ENCODE data around the gene NR2C2AP.

Gene NR2C2AP

DNA sequence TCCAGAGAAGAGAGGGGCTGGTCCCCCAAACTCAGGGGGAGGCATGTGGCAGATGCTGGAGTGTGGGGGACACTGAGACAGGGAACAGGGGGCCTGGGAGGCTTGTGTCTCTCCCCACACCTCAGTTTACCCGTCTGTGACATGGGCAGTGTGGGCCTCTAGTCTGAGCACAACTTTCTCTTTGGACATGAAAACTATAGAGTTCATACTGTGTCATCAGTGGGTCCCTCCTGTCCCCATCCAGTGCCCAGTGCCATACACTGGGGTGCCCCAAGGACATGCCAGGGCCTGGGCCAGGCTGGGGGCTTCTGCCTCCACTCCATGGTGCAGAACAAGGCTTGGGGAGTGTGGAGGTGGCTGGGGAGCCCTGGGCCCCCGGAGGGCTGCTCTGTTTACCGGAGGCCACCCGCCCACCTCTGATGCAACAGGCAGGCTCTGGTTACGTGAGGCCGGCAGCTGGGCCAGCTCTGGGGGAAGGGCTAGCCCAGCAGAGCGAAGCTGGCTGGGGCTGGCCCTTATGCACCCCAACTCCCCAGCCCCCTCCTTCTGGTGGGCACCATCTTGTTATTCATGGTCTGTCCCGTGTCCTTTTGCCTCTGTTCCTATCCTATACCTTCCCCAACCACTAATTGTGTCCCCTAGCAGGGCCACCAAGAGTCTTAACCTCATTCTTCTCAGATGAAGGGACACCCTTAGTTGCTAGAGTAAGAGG lies 31.2 kb downstream of the NR2C2AP start:
- TF ChIP-seq, protein P1, sequence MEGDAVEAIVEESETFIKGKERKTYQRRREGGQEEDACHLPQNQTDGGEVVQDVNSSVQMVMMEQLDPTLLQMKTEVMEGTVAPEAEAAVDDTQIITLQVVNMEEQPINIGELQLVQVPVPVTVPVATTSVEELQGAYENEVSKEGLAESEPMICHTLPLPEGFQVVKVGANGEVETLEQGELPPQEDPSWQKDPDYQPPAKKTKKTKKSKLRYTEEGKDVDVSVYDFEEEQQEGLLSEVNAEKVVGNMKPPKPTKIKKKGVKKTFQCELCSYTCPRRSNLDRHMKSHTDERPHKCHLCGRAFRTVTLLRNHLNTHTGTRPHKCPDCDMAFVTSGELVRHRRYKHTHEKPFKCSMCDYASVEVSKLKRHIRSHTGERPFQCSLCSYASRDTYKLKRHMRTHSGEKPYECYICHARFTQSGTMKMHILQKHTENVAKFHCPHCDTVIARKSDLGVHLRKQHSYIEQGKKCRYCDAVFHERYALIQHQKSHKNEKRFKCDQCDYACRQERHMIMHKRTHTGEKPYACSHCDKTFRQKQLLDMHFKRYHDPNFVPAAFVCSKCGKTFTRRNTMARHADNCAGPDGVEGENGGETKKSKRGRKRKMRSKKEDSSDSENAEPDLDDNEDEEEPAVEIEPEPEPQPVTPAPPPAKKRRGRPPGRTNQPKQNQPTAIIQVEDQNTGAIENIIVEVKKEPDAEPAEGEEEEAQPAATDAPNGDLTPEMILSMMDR (conservative IDR thresholded peaks at IDR 0.05; ENCODE audit: control insufficient read depth, insufficient read depth, low read depth, low read length): no peak
- H3K4me3 ChIP-seq (ENCODE audit: control insufficient read depth, low read depth, low read length): no peak overlapping the region
- peak; percentile 42 for DNase-seq (ENCODE audit: low read depth)

DNA sequence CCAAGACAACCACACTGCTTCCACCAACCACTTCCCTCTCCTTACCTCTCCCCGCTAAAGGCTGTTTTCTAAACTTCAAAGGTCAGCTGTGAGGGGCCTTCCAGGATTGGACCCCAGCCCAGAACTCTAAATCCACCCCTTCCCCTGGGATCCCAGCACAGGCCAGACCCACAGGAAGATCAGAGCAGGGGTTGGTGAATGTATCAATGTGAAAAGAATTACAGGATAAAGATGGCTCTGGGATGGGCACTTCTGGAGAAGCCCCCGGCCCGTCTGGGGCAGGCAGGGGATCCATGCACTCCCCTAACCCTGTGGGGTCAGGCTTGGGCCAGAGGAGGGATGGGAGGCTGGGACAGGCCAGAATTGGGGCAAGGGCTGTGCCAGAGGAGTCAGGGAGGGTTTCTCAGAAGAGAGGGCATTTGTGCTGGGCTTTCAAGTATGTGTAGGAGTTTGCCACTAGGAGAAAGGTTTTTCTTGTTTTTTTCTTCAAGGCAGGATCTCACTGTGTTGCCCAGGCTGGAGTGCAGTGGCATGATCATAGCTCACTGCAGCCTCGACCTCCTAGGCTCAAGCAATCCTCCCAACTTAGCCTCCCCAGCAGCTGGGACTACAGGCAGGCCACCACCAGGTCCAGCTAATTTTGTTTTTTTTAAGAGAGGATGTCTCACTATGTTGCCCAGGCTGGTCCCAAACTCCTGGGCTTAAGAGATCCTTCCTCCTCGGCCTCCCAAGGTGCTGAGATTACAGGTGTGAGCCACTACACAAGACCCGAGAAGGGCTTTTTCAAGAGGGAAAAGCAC lies 32.1 kb downstream of the NR2C2AP start:
- H3K4me3 ChIP-seq (ENCODE audit: control insufficient read depth, low read depth, low read length): no peak overlapping the region
- no peak for DNase-seq (ENCODE audit: low read depth)
- TF ChIP-seq, protein P1 (conservative IDR thresholded peaks at IDR 0.05; ENCODE audit: control insufficient read depth, insufficient read depth, low read depth, low read length): no peak

DNA sequence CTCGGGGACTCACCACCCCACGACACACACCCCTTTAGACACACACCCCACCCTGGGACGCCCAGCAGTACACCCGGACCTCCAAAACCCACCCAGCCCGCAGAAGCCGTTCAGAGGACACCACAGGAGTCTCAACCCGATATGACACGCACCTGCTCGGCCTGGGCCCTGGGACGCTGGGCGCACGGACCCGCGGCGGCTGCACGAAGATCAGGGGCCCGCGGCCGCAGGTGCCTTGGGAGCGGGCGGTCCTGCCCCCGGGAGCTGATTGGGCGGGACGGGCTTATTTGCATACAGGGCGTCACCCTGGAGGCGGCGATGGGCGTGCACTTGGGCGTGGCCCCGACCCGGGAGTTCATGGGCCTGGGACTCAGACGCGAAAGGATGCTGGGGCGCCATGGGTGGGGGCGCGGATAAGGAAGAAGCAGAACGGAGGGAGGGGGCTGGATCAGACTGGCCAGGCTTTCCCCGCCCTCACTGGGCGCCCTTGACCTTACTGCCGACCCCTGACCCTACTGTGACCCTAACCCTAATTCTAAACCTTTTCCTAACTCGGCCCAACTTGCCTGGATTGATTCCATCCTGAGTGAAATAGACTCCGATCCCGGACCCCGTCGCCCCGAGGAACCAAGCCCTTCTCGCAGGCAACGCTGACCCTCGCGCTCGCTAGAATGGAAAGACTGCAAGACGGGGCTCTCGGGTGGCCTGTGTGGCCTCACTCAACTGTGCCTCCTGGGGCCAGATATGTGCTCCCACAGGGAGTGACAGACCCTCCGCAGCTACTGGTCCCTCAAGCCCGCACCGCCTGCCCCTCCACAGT lies 33.0 kb downstream of the NR2C2AP start, which contains the start of gene MEF2B:
MEF2B (minus strand) TSS at position 211 of the 820 bp plus-strand sequence. CDS start 19,528 bp downstream, outside the sequence.
- TF ChIP-seq, protein P1 (conservative IDR thresholded peaks at IDR 0.05; ENCODE audit: control insufficient read depth, insufficient read depth, low read depth, low read length): no peak
- peak; percentile 40 for DNase-seq (ENCODE audit: low read depth)
- H3K4me3 ChIP-seq (ENCODE audit: control insufficient read depth, low read depth, low read length): no peak within 1 kb of the TSS

DNA sequence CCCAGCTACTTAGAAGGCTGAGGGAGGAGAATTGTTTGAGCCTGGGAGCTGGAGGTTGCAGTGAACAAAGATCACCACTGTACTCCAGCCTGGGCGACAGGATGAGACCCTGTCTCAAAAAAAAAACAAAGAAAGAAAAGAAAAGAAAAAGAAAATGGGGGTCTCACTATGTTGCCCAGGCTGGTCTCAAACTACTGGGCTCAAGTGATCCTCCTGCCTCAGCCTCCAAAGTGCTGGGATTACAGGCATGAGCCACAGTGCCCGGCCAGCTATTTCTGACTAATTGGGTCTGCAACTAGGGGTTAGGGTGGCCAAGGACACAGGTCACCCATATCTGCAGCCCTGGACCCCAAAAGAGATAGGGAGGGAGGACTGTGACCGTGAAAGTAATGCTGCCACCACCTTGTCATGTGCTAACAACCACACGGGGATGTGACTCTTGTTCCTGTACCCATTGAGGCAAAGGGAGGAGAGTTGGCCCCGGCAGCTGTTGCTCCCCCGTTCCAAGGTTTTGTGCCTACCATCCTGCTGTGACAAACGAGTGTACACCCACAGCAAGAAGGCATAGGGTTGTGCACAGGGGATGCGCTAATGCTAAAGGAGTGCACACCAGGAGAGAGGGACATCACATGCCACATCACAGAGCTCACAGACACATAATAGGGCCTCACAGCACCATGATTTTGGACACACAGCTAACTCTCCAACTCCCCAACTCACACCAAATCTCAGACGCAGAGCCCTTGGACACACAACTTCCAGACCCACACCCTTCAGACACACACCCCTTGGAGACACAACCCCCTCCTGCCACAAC lies 33.8 kb downstream of the NR2C2AP start:
- TF ChIP-seq, protein P1 (conservative IDR thresholded peaks at IDR 0.05; ENCODE audit: control insufficient read depth, insufficient read depth, low read depth, low read length): no peak
- no peak overlapping the region for H3K4me3 ChIP-seq (ENCODE audit: control insufficient read depth, low read depth, low read length)
- no peak for DNase-seq (ENCODE audit: low read depth)

DNA sequence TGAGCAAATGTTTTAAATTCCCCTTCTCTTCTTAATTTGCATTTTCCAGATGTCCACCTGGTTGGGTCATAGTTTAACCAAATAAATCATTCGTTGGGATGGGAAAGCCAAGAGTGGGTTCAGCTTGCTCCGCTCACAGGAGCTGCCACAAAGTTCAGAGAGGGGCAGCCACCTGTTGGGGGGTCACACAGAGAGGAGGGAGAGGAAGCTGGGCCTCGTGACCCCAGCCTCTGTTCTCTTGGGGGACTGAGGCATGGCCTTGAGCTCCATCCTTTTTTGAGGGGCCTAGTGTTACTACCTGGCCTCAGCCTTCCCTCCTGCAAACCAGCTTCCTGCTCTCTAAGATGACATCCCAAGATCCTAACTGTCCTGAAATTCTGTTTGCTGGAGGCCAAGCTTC lies 35.6 kb downstream of the NR2C2AP start:
- H3K4me3 ChIP-seq (ENCODE audit: control insufficient read depth, low read depth, low read length): no peak overlapping the region
- DNase-seq (ENCODE audit: low read depth): no peak
- TF ChIP-seq, protein P1 (conservative IDR thresholded peaks at IDR 0.05; ENCODE audit: control insufficient read depth, insufficient read depth, low read depth, low read length): no peak

DNA sequence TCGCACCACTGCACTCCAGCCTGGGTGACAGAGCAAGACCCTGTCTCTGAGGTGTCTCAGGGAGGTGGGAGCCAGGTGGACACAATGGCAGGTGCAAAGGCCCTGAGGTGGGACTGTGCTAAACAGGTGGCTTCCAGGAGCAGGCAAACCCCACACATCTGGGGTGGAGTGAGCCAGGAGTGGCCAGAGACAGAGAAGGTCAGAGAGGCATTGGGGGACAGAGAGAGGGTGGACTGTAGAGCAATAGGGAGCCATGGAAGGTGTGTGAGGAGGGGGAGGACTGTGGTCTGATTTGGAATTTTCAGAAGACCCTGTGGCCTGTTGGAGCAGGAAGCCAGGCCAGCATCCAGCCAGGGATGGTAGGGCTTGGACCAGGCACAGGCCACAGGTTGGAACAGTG lies 37.8 kb downstream of the NR2C2AP start:
- H3K4me3 ChIP-seq (ENCODE audit: control insufficient read depth, low read depth, low read length): no peak overlapping the region
- DNase-seq (ENCODE audit: low read depth): no peak
- TF ChIP-seq, protein P1 (conservative IDR thresholded peaks at IDR 0.05; ENCODE audit: control insufficient read depth, insufficient read depth, low read depth, low read length): no peak
